ENCODE measurements around the gene NAA16. TPM values are rescaled to one million over a fixed set of nuclear protein-coding genes. Genes with fewer than 3 reads are reported as not detected.

NAA16 gene
- total RNA-seq, 1 experiment from 2014 or later, result 9.8 TPM

GRCh38 chr13:41413872-41414271 is 102.8 kb downstream of the NAA16 start:
- no TSS peak for BruUV-seq (replicated peaks)
- H2AFZ ChIP-seq (ENCODE audit: low read length), result no peak overlapping the region
- no peaks in the 10 kb centered on the region for H3K9me2 ChIP-seq (replicated peaks; ENCODE audit: low read length)
- ChIA-PET POLR2A (ENCODE audit: unreplicated experiment) (no interaction called here), CTCF (no interaction called here)
- no peaks in the 10 kb centered on the region for H3F3A ChIP-seq (ENCODE audit: low read length, unreplicated experiment)
- intact Hi-C loops (cut with micrococcal nuclease), result loop anchor here (10.0 kb wide), 1 partner anchor 701 kb away; no protein-coding TSS in a partner anchor
- H3K9me3 ChIP-seq (ENCODE audit: low read length), result no peaks in the 10 kb centered on the region
- H3K4me2 ChIP-seq (ENCODE audit: low read length), result no peak overlapping the region
- no peaks in the 10 kb centered on the region for H3K36me3 ChIP-seq (ENCODE audit: low read depth, low read length)
- no peaks in the 10 kb centered on the region for H3K79me2 ChIP-seq (ENCODE audit: low read length)
- H3K9ac ChIP-seq (ENCODE audit: low read length), result no peak overlapping the region
- no peak overlapping the region for H3K4me3 ChIP-seq (ENCODE audit: low read length)
- H3K4me1 ChIP-seq (ENCODE audit: insufficient read depth, low read length), result no peaks in the 10 kb centered on the region
- no peaks in the 10 kb centered on the region for H4K20me1 ChIP-seq (ENCODE audit: low read length)
- H3K27ac ChIP-seq (ENCODE audit: low read length), result no peak overlapping the region
- TF ChIP-seq EZH2 (IDR thresholded peaks at IDR 0.05; ENCODE audit: low read length, unreplicated experiment) (no peak), CTCF (conservative IDR thresholded peaks at IDR 0.05; ENCODE audit: low read depth, low read length) (no peak), EZH2phosphoT487 (IDR thresholded peaks at IDR 0.05; ENCODE audit: borderline replicate concordance, low read length) (no peak)
- no peaks in the 10 kb centered on the region for H3K27me3 ChIP-seq (ENCODE audit: low read length)
- DNase-seq (no peak), ATAC-seq (no peak)

GRCh38 chr13:41416276-41416675 is 105.2 kb downstream of the NAA16 start:
- H3K27me3 ChIP-seq (ENCODE audit: low read length), result no peaks in the 10 kb centered on the region
- H3K79me2 ChIP-seq (ENCODE audit: low read length), result no peaks in the 10 kb centered on the region
- H3K4me1 ChIP-seq (ENCODE audit: insufficient read depth, low read length), result no peaks in the 10 kb centered on the region
- no peaks in the 10 kb centered on the region for H3F3A ChIP-seq (ENCODE audit: low read length, unreplicated experiment)
- BruUV-seq (replicated peaks), result no TSS peak
- TF ChIP-seq EZH2 (IDR thresholded peaks at IDR 0.05; ENCODE audit: low read length, unreplicated experiment), result no peak
- TF ChIP-seq EZH2phosphoT487 (IDR thresholded peaks at IDR 0.05; ENCODE audit: borderline replicate concordance, low read length), result no peak
- no peak for TF ChIP-seq CTCF (conservative IDR thresholded peaks at IDR 0.05; ENCODE audit: low read depth, low read length)
- intact Hi-C loops (cut with micrococcal nuclease), result loop anchor here (10.0 kb wide), 1 partner anchor 699 kb away; no protein-coding TSS in a partner anchor
- no peaks in the 10 kb centered on the region for H3K9me2 ChIP-seq (replicated peaks; ENCODE audit: low read length)
- no peak overlapping the region for H2AFZ ChIP-seq (ENCODE audit: low read length)
- no peak overlapping the region for H3K27ac ChIP-seq (ENCODE audit: low read length)
- H3K4me2 ChIP-seq (ENCODE audit: low read length), result no peak overlapping the region
- no peak overlapping the region for H3K4me3 ChIP-seq (ENCODE audit: low read length)
- ChIA-PET POLR2A (ENCODE audit: unreplicated experiment) (no interaction called here), CTCF (no interaction called here)
- DNase-seq, result no peak
- no peak for ATAC-seq
- no peaks in the 10 kb centered on the region for H3K9me3 ChIP-seq (ENCODE audit: low read length)
- no peak overlapping the region for H3K9ac ChIP-seq (ENCODE audit: low read length)
- no peaks in the 10 kb centered on the region for H4K20me1 ChIP-seq (ENCODE audit: low read length)
- no peaks in the 10 kb centered on the region for H3K36me3 ChIP-seq (ENCODE audit: low read depth, low read length)

GRCh38 chr13:41418027-41418426 is 107.0 kb downstream of the NAA16 start:
- Histone ChIP-seq H3K9me3 (ENCODE audit: low read length) (no peaks in the 10 kb centered on the region), H3K27ac (ENCODE audit: low read length) (no peak overlapping the region), H3K79me2 (ENCODE audit: low read length) (no peaks in the 10 kb centered on the region), H4K20me1 (ENCODE audit: low read length) (no peaks in the 10 kb centered on the region), H2AFZ (ENCODE audit: low read length) (no peak overlapping the region), H3F3A (ENCODE audit: low read length, unreplicated experiment) (no peaks in the 10 kb centered on the region), H3K4me1 (ENCODE audit: insufficient read depth, low read length) (no peaks in the 10 kb centered on the region), H3K36me3 (ENCODE audit: low read depth, low read length) (no peaks in the 10 kb centered on the region), H3K4me2 (ENCODE audit: low read length) (no peak overlapping the region), H3K9me2 (replicated peaks; ENCODE audit: low read length) (no peaks in the 10 kb centered on the region), H3K27me3 (ENCODE audit: low read length) (no peaks in the 10 kb centered on the region), H3K4me3 (ENCODE audit: low read length) (no peak overlapping the region), H3K9ac (ENCODE audit: low read length) (no peak overlapping the region)
- intact Hi-C loops (cut with micrococcal nuclease), result loop anchor here (10.0 kb wide), 1 partner anchor 697 kb away; no protein-coding TSS in a partner anchor
- BruUV-seq (replicated peaks), result no TSS peak
- ChIA-PET POLR2A (ENCODE audit: unreplicated experiment) (no interaction called here), CTCF (no interaction called here)
- ATAC-seq (no peak), DNase-seq (no peak)
- TF ChIP-seq CTCF (conservative IDR thresholded peaks at IDR 0.05; ENCODE audit: low read depth, low read length), result no peak
- TF ChIP-seq EZH2 (IDR thresholded peaks at IDR 0.05; ENCODE audit: low read length, unreplicated experiment), result no peak
- no peak for TF ChIP-seq EZH2phosphoT487 (IDR thresholded peaks at IDR 0.05; ENCODE audit: borderline replicate concordance, low read length)
